ENCODE measurements around the gene PLXDC2. TPM values are rescaled to one million over a fixed set of nuclear protein-coding genes. Genes with fewer than 3 reads are reported as not detected.

Gene PLXDC2
- polyA plus RNA-seq, 1 of the 3 experiments (the other 2 are of a cell fraction): 2.5 TPM

DNA sequence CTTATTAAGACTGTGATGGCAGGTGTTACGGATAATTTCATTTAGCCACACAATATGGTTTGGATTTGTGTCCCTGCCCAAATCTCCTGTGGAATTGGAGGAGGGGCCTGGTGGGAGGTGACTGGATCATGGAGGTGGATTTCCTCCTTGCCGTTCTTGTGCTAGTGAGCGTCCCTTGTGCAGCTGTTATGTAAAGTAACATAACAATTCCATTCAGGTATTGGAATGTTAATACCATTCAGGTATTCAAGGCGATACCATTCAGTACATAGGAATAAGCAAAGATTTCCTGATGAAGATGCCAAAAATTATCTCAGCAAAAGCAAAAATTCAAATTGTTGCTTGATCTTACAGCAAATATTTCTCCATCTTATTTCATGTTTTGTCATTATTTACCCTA is 32.5 kb upstream of the PLXDC2 start:
- Histone ChIP-seq H4K20me1 (ENCODE audit: insufficient read depth) (no peaks in the 10 kb centered on the region), H3K4me1 (ENCODE audit: control insufficient read depth in 1 of 2, insufficient read depth in 2 of 2, low read depth in 1 of 2, low read length in 1 of 2) (no peaks in the 10 kb centered on the region), H3K4me3 (ENCODE audit: low read depth in 2 of 2, low read length in 1 of 2) (no peak overlapping the region), H3K27ac (ENCODE audit: low read depth in 2 of 2, low read length in 1 of 2) (no peak overlapping the region), H3K36me3 (replicated peaks in 1 of 2; ENCODE audit: control insufficient read depth in 1 of 2, insufficient read depth in 2 of 2, low read length in 1 of 2) (no peaks in the 10 kb centered on the region), H3K4me2 (no peak overlapping the region), H3K79me2 (ENCODE audit: insufficient read depth) (no peaks in the 10 kb centered on the region), H3K9me3 (no peaks in the 10 kb centered on the region), H3K27me3 (ENCODE audit: insufficient read depth) (no peaks in the 10 kb centered on the region), H3F3A (replicated peaks; ENCODE audit: insufficient read depth) (peaks cover 3% of the 10 kb centered on the region), H3K9me2 (no peaks in the 10 kb centered on the region), H2AFZ (ENCODE audit: low read depth) (no peak overlapping the region), H3K9ac (no peak overlapping the region)
- 68% methylated on average over 4 of the region's 4 CpGs for WGBS (ENCODE audit: low lambda C conversion rate)
- TF ChIP-seq, protein P1, sequence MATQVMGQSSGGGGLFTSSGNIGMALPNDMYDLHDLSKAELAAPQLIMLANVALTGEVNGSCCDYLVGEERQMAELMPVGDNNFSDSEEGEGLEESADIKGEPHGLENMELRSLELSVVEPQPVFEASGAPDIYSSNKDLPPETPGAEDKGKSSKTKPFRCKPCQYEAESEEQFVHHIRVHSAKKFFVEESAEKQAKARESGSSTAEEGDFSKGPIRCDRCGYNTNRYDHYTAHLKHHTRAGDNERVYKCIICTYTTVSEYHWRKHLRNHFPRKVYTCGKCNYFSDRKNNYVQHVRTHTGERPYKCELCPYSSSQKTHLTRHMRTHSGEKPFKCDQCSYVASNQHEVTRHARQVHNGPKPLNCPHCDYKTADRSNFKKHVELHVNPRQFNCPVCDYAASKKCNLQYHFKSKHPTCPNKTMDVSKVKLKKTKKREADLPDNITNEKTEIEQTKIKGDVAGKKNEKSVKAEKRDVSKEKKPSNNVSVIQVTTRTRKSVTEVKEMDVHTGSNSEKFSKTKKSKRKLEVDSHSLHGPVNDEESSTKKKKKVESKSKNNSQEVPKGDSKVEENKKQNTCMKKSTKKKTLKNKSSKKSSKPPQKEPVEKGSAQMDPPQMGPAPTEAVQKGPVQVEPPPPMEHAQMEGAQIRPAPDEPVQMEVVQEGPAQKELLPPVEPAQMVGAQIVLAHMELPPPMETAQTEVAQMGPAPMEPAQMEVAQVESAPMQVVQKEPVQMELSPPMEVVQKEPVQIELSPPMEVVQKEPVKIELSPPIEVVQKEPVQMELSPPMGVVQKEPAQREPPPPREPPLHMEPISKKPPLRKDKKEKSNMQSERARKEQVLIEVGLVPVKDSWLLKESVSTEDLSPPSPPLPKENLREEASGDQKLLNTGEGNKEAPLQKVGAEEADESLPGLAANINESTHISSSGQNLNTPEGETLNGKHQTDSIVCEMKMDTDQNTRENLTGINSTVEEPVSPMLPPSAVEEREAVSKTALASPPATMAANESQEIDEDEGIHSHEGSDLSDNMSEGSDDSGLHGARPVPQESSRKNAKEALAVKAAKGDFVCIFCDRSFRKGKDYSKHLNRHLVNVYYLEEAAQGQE (IDR thresholded peaks at IDR 0.05; ENCODE audit: low read depth, low read length): no peak
- no peak for TF ChIP-seq TCF12 (IDR thresholded peaks at IDR 0.05)
- TF ChIP-seq NFIC (IDR thresholded peaks at IDR 0.05; ENCODE audit: borderline replicate concordance): no peak
- TF ChIP-seq FOXJ3 (CRISPR knock-in tag; IDR thresholded peaks at IDR 0.05): no peak
- no peak for TF ChIP-seq SMC3 (IDR thresholded peaks at IDR 0.05; ENCODE audit: low read depth, low read length)
- no peak for TF ChIP-seq CHD2 (IDR thresholded peaks at IDR 0.05; ENCODE audit: low read length, partially characterized antibody)
- TF ChIP-seq MXI1 (IDR thresholded peaks at IDR 0.05; ENCODE audit: low read depth, low read length): no peak
- no peak for TF ChIP-seq USF1 (IDR thresholded peaks at IDR 0.05; ENCODE audit: borderline replicate concordance, low read depth)
- TF ChIP-seq YY1 (IDR thresholded peaks at IDR 0.05; ENCODE audit: low read depth): no peak
- TF ChIP-seq ZBTB33 (IDR thresholded peaks at IDR 0.05; ENCODE audit: borderline replicate concordance, low read depth): no peak
- no peak for TF ChIP-seq NRF1 (IDR thresholded peaks at IDR 0.05; ENCODE audit: low read depth, low read length)
- TF ChIP-seq TEAD4 (IDR thresholded peaks at IDR 0.05; ENCODE audit: borderline replicate concordance, insufficient read depth): no peak
- no peak for TF ChIP-seq TAF1 (IDR thresholded peaks at IDR 0.05; ENCODE audit: borderline replicate concordance, low read depth, low read length)
- TF ChIP-seq, protein P2, sequence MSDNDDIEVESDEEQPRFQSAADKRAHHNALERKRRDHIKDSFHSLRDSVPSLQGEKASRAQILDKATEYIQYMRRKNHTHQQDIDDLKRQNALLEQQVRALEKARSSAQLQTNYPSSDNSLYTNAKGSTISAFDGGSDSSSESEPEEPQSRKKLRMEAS (IDR thresholded peaks at IDR 0.05; ENCODE audit: low read depth): no peak
- ChIA-PET POLR2A (no interaction called here), CTCF (interaction anchor here (1.6 kb wide), 1 partner anchor 151 kb away, joined by 3 read pairs; no protein-coding TSS in a partner anchor)
- no peak for DNase-seq

Data from SK-N-SH (cell line).